Measurements from ENCODE around the gene ADGRG6. TPM values are rescaled to one million over a fixed set of nuclear protein-coding genes. Genes with fewer than 3 reads are reported as not detected.

ADGRG6 gene
- total and polyA plus RNA-seq, 2 of the 8 experiments (the other 6 are each of a cell fraction or from before 2014, with no cell fraction given), result 1.1 to 6.2 TPM

DNA sequence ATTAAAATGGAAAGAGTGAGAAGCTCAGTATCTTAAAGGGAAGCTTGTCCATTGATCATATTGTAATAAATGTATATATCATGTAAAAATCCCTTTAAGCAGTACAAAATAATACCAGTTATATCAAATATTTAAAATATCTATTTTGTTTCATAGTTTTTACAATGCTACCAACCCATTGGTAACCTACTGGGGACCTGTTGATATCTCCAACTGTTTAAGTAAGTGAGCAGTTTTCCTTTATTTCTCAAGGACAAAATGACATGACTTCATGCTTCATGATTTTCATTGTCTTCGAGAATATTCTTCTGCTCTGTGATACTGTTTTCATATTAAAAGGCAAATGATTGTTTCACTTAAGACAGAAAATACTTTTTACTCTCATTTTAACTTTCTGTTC is 100.0 kb downstream of the ADGRG6 start:
- no peak overlapping the region for H3K23ac ChIP-seq (ENCODE audit: insufficient read length)
- H2BK20ac ChIP-seq (ENCODE audit: low read length), result no peak overlapping the region
- H3K27ac ChIP-seq (ENCODE audit: low read depth, low read length), result no peak overlapping the region
- H2BK12ac ChIP-seq (ENCODE audit: low read depth, low read length), result no peak overlapping the region
- no peak overlapping the region for H2BK5ac ChIP-seq (ENCODE audit: low read depth, low read length)
- H3K56ac ChIP-seq (replicated peaks; ENCODE audit: insufficient read length, low read depth, low read length), result no peak overlapping the region
- CTCF ChIA-PET (ENCODE audit: partially characterized antibody), result no interaction called here
- H2BK15ac ChIP-seq (ENCODE audit: low read length), result no peak overlapping the region
- FAIRE-seq (no peak), DNase-seq (ENCODE audit: low read depth in 1 of 2, low spot score in 2 of 2) (no peak)
- no peak overlapping the region for H3K4me3 ChIP-seq (ENCODE audit: extremely low read depth in 1 of 4, insufficient read depth in 2 of 4, low read depth in 3 of 4, low read length in 4 of 4)
- no peak overlapping the region for H3K4me2 ChIP-seq (ENCODE audit: insufficient read depth in 1 of 2, low read depth in 2 of 2, low read length in 2 of 2)
- H3K18ac ChIP-seq (ENCODE audit: extremely low read depth, low read length), result no peak overlapping the region
- no peaks in the 10 kb centered on the region for H3K27me3 ChIP-seq (replicated peaks in 1 of 4; ENCODE audit: control insufficient read depth in 3 of 4, extremely low read depth in 1 of 4, insufficient read depth in 3 of 4, low read length in 3 of 4)
- no peaks in the 10 kb centered on the region for H3K23me2 ChIP-seq (ENCODE audit: low read depth, low read length)
- H3K36me3 ChIP-seq (ENCODE audit: control insufficient read depth in 2 of 4, insufficient read depth in 4 of 4, low read length in 3 of 4), result no peaks in the 10 kb centered on the region
- H3K79me1 ChIP-seq (ENCODE audit: low read depth, low read length), result no peaks in the 10 kb centered on the region
- 92% methylated on average over 1 of the region's 1 CpG; no CpG with 5 or more reads in 1 of the 2 experiments for WGBS, 2 experiments (ENCODE audit: extremely low coverage in 1 of 2, insufficient coverage in 1 of 2, insufficient read length in 1 of 2, insufficient replicate concordance in 2 of 2, low coverage in 1 of 2, low lambda C conversion rate in 2 of 2, missing lambda C conversion rate in 1 of 2)
- no peak overlapping the region for H3K14ac ChIP-seq (ENCODE audit: insufficient read length)
- no peaks in the 10 kb centered on the region for H4K20me1 ChIP-seq (replicated peaks in 1 of 2; ENCODE audit: control insufficient read depth in 1 of 2, insufficient read depth in 2 of 2, low read length in 2 of 2)
- no peak overlapping the region for H4K5ac ChIP-seq (ENCODE audit: insufficient read length, low read depth, low read length)
- no peak overlapping the region for H2AK5ac ChIP-seq (ENCODE audit: low read depth, low read length)
- H3K9ac ChIP-seq (replicated peaks in 1 of 4; ENCODE audit: extremely low read depth in 1 of 4, low read depth in 3 of 4, low read length in 3 of 4), result no peak overlapping the region
- H2AFZ ChIP-seq (ENCODE audit: low read length), result no peak overlapping the region
- no peaks in the 10 kb centered on the region for H3K9me3 ChIP-seq (ENCODE audit: insufficient read depth in 2 of 2, low read depth in 1 of 2, low read length in 1 of 2)
- H4K91ac ChIP-seq (replicated peaks; ENCODE audit: insufficient read length, low read length), result no peak overlapping the region
- H4K8ac ChIP-seq (ENCODE audit: extremely low read depth, insufficient read depth, low read length), result no peak overlapping the region
- POLR2A ChIA-PET (ENCODE audit: partially characterized antibody), result no interaction called here
- no peak overlapping the region for H3K4ac ChIP-seq (replicated peaks; ENCODE audit: insufficient read length, low read depth, low read length)
- no peaks in the 10 kb centered on the region for H3K79me2 ChIP-seq (ENCODE audit: control insufficient read depth in 1 of 2, insufficient read depth in 2 of 2, low read length in 2 of 2)
- H2BK120ac ChIP-seq (replicated peaks; ENCODE audit: low read depth, low read length), result no peak overlapping the region
- H3K4me1 ChIP-seq (replicated peaks in 1 of 4; ENCODE audit: control insufficient read depth in 3 of 4, insufficient read depth in 4 of 4, low read length in 3 of 4), result peaks cover 3 to 7% (median 5%) of the 10 kb centered on the region in 4 experiments; a peak in 4 of 7 replicates
- TF ChIP-seq SUZ12 (IDR thresholded peaks at IDR 0.05; ENCODE audit: low read length), result no peak
- TF ChIP-seq SAP30 (IDR thresholded peaks at IDR 0.05; ENCODE audit: insufficient read depth, insufficient replicate concordance, low read length), result no peak
- no peak for TF ChIP-seq CBX8 (IDR thresholded peaks at IDR 0.05; ENCODE audit: borderline replicate concordance, low read depth, low read length)
- no peak for TF ChIP-seq SRF (IDR thresholded peaks at IDR 0.05; ENCODE audit: low read depth, low read length)
- TF ChIP-seq MAFK (IDR thresholded peaks at IDR 0.05; ENCODE audit: low read depth, low read length), result no peak
- no peak for TF ChIP-seq KDM5A (IDR thresholded peaks at IDR 0.05; ENCODE audit: low read length)
- no peak for TF ChIP-seq SIRT6 (IDR thresholded peaks at IDR 0.05; ENCODE audit: low read length)
- no peak for TF ChIP-seq CHD1 (IDR thresholded peaks at IDR 0.05; ENCODE audit: low read depth, low read length)
- no peak for TF ChIP-seq PHF8 (conservative IDR thresholded peaks at IDR 0.05; ENCODE audit: low read depth, low read length)
- no peak for TF ChIP-seq KDM1A (IDR thresholded peaks at IDR 0.05; ENCODE audit: borderline replicate concordance, low read length)
- no peak for TF ChIP-seq CEBPB (IDR thresholded peaks at IDR 0.05; ENCODE audit: low read depth, low read length)
- no peak for TF ChIP-seq TCF12 (IDR thresholded peaks at IDR 0.05; ENCODE audit: low read depth, low read length)
- TF ChIP-seq E2F6 (IDR thresholded peaks at IDR 0.05), result no peak

All from H1 (cell line).